Glutamatergic neuron (in vitro differentiated cells): ENCODE data around the gene ACADVL. TPM values are rescaled to one million over a fixed set of nuclear protein-coding genes. Genes with fewer than 3 reads are reported as not detected.

Experiments used
- DNase-seq: peaks from one replicate; pipeline ENCODE4 v3.0.0; 2022
- H3K27ac Mint-ChIP-seq: one replicate; pipeline ENCODE4 v1.8.0; 2020; ENCODE audit warnings: mild to moderate bottlenecking, mixed read lengths, inconsistent platforms; ENCODE audit not compliant: unreplicated experiment
- H3K27me3 Mint-ChIP-seq: one replicate; pipeline ENCODE4 v1.8.0; 2020; ENCODE audit warnings: mild to moderate bottlenecking, moderate library complexity, mixed read lengths, inconsistent platforms; ENCODE audit not compliant: unreplicated experiment
- H3K36me3 Mint-ChIP-seq: one replicate; pipeline ENCODE4 v1.8.0; 2020; ENCODE audit warnings: mild to moderate bottlenecking, mixed read lengths, inconsistent platforms; ENCODE audit not compliant: unreplicated experiment
- H3K4me1 Mint-ChIP-seq: one replicate; pipeline ENCODE4 v1.8.0; 2020; ENCODE audit warnings: mild to moderate bottlenecking, low read depth, mixed read lengths, inconsistent platforms; ENCODE audit not compliant: unreplicated experiment
- H3K4me3 Mint-ChIP-seq: one replicate; pipeline ENCODE4 v1.8.0; 2020; ENCODE audit warnings: mild to moderate bottlenecking, mixed read lengths, inconsistent platforms; ENCODE audit not compliant: unreplicated experiment
- H3K9me3 Mint-ChIP-seq: one replicate; pipeline ENCODE4 v1.8.0; 2020; ENCODE audit warnings: mild to moderate bottlenecking, moderate library complexity, mixed read lengths, inconsistent platforms; ENCODE audit not compliant: unreplicated experiment
- CTCF ChIP-seq: fragments of 200-600 bp; sonication (generic); IDR thresholded peaks from one replicate; pipeline ENCODE4 v1.5.0; 2021; ENCODE audit not compliant: partially characterized antibody, unreplicated experiment
- total RNA-seq: library from RNA; stranded (reverse); fragmentation: NEBNext Ultra II Directional; extraction: Animal tissue kit (Norgen Biotek cat#: 25700); gene quantifications from one replicate; pipeline ENCODE4 v1.2.1, GENCODE V29; 2021; ENCODE audit not compliant: unreplicated experiment

ACADVL gene
- total RNA-seq, 1 donor from 2014 or later = 375 TPM

GRCh38 chr17:7251661-7252175 is 32.0 kb downstream of the ACADVL start, which contains the start of gene CTDNEP1:
Gene CTDNEP1, minus strand, starts transcription at chr17:7251734. Its CDS starts 438 bp downstream, at chr17:7251296.
- Mint-ChIP-seq H3K27ac (peak within 1 kb of the TSS; percentile 99), H3K9me3 (peaks cover 19% of the 10 kb centered on the region), H3K4me1 (peaks cover 31% of the 10 kb centered on the region), H3K36me3 (no peaks in the 10 kb centered on the region), H3K27me3 (peaks cover 18% of the 10 kb centered on the region), H3K4me3 (peak within 1 kb of the TSS; percentile 97)
- no peak for TF ChIP-seq CTCF
- DNase-seq = peak; percentile 80

- TF ChIP-seq CTCF = peak; percentile 12
- Mint-ChIP-seq H3K4me1 (peaks cover 26% of the 10 kb centered on the region), H3K27me3 (peaks cover 13% of the 10 kb centered on the region), H3K9me3 (peaks cover 17% of the 10 kb centered on the region), H3K36me3 (no peaks in the 10 kb centered on the region), H3K27ac (peak within 1 kb of the TSS; percentile 99), H3K4me3 (peak within 1 kb of the TSS; percentile 97)
- peak; percentile 98 for DNase-seq
Observed at GRCh38 chr17:7252176-7253043, 32.7 kb downstream of the ACADVL start, which contains the start of gene ELP5. Gene ELP5, plus strand, starts transcription at chr17:7252215. Its CDS starts 336 bp downstream, at chr17:7252551.

GRCh38 chr17:7253082-7253481 is 33.3 kb downstream of the ACADVL start:
- H3K36me3 Mint-ChIP-seq = no peaks in the 10 kb centered on the region
- TF ChIP-seq CTCF = no peak
- H3K27ac Mint-ChIP-seq = peak overlapping the region; percentile 98

GRCh38 chr17:7254511-7254910 is 34.8 kb downstream of the ACADVL start:
- DNase-seq = no peak
- Mint-ChIP-seq H3K4me1 (peaks cover 16% of the 10 kb centered on the region), H3K4me3 (peak overlapping the region; percentile 39), H3K27me3 (peaks cover 11% of the 10 kb centered on the region), H3K9me3 (peaks cover 14% of the 10 kb centered on the region), H3K27ac (no peak overlapping the region), H3K36me3 (no peaks in the 10 kb centered on the region)
- no peak for TF ChIP-seq CTCF

More at GRCh38 chr17:7253082-7253481, 33.3 kb downstream of the ACADVL start:
- Mint-ChIP-seq H3K9me3 (peaks cover 17% of the 10 kb centered on the region), H3K4me3 (peak overlapping the region; percentile 93), H3K4me1 (peaks cover 26% of the 10 kb centered on the region), H3K27me3 (peaks cover 13% of the 10 kb centered on the region)
- DNase-seq = no peak
